Measurements from ENCODE around the gene BDKRB2.

The BDKRB2 gene

GRCh38 chr14:96256407-96256806 lies 51.8 kb downstream of the BDKRB2 start:
- TF ChIP-seq, protein P1, sequence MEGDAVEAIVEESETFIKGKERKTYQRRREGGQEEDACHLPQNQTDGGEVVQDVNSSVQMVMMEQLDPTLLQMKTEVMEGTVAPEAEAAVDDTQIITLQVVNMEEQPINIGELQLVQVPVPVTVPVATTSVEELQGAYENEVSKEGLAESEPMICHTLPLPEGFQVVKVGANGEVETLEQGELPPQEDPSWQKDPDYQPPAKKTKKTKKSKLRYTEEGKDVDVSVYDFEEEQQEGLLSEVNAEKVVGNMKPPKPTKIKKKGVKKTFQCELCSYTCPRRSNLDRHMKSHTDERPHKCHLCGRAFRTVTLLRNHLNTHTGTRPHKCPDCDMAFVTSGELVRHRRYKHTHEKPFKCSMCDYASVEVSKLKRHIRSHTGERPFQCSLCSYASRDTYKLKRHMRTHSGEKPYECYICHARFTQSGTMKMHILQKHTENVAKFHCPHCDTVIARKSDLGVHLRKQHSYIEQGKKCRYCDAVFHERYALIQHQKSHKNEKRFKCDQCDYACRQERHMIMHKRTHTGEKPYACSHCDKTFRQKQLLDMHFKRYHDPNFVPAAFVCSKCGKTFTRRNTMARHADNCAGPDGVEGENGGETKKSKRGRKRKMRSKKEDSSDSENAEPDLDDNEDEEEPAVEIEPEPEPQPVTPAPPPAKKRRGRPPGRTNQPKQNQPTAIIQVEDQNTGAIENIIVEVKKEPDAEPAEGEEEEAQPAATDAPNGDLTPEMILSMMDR (IDR thresholded peaks at IDR 0.05; ENCODE audit: extremely low read depth, insufficient read depth, missing control alignments) = no peak
- DNase-seq (ENCODE audit: low spot score) = no peak
- in situ Hi-C loops (cut with MboI; ENCODE audit: low pct_unique_long_range_greater_than_20kb, low sequenced_read_pairs, unreplicated experiment) = no loop called here

DNA sequence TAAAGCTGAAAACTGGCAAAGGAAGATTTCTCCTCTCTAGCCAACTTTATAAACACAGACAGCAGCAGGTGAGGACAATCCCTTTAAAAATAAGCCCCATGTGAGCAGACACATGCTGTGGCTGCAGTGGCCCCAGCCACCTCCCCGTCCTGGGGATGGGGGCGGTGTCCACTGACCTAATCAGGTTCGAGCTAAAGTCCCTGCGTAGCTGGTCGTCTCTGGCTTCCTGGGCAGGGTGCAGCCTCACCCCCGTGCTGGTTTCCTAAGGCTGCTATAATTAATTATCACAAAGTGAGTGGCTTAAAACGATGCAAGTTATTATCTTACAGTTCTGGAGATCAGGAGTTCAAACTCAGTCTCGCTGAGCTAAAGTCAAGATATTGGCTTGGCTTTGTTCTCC lies 52.4 kb downstream of the BDKRB2 start:
- TF ChIP-seq, protein P1 (IDR thresholded peaks at IDR 0.05; ENCODE audit: extremely low read depth, insufficient read depth, missing control alignments) = no peak
- no peak for DNase-seq (ENCODE audit: low spot score)
- in situ Hi-C loops (cut with MboI; ENCODE audit: low pct_unique_long_range_greater_than_20kb, low sequenced_read_pairs, unreplicated experiment) = no loop called here

- TF ChIP-seq, protein P1 (IDR thresholded peaks at IDR 0.05; ENCODE audit: extremely low read depth, insufficient read depth, missing control alignments) = no peak
- no peak for DNase-seq (ENCODE audit: low spot score)
- in situ Hi-C loops (cut with MboI; ENCODE audit: low pct_unique_long_range_greater_than_20kb, low sequenced_read_pairs, unreplicated experiment) = no loop called here
Observed at GRCh38 chr14:96257900-96258299, 53.3 kb downstream of the BDKRB2 start.

- no peak for DNase-seq (ENCODE audit: low spot score)
- in situ Hi-C loops (cut with MboI; ENCODE audit: low pct_unique_long_range_greater_than_20kb, low sequenced_read_pairs, unreplicated experiment) = no loop called here
- TF ChIP-seq, protein P1 (IDR thresholded peaks at IDR 0.05; ENCODE audit: extremely low read depth, insufficient read depth, missing control alignments) = no peak
Observed at GRCh38 chr14:96260341-96260821, 55.7 kb downstream of the BDKRB2 start.

DNA sequence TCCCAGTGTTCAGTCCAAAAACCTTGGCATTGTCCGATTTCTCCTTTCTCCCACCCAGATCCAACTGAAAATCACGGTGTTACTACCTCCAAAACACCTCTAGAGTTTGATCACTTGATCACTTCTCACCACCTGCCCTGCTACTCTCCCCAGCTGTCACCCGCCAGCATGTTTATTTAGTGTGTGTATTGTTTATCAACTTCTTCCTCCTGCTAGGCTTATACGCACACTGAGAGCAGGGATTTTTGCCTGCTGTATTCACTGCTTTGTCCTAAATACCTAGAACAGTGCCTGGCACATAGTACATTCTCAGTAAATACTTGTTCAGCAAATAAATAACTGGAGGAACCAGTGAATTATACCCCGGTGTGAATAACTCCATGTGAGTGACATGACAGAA lies 56.4 kb downstream of the BDKRB2 start:
- in situ Hi-C loops (cut with MboI; ENCODE audit: low pct_unique_long_range_greater_than_20kb, low sequenced_read_pairs, unreplicated experiment) = no loop called here
- TF ChIP-seq, protein P1 (IDR thresholded peaks at IDR 0.05; ENCODE audit: extremely low read depth, insufficient read depth, missing control alignments) = no peak
- DNase-seq (ENCODE audit: low spot score) = no peak

GRCh38 chr14:96261772-96262655 lies 57.4 kb downstream of the BDKRB2 start:
- TF ChIP-seq, protein P1 (IDR thresholded peaks at IDR 0.05; ENCODE audit: extremely low read depth, insufficient read depth, missing control alignments) = no peak
- no peak for DNase-seq (ENCODE audit: low spot score)
- in situ Hi-C loops (cut with MboI; ENCODE audit: low pct_unique_long_range_greater_than_20kb, low sequenced_read_pairs, unreplicated experiment) = no loop called here
